ENCODE data around the gene CYBC1.

Gene CYBC1

DNA sequence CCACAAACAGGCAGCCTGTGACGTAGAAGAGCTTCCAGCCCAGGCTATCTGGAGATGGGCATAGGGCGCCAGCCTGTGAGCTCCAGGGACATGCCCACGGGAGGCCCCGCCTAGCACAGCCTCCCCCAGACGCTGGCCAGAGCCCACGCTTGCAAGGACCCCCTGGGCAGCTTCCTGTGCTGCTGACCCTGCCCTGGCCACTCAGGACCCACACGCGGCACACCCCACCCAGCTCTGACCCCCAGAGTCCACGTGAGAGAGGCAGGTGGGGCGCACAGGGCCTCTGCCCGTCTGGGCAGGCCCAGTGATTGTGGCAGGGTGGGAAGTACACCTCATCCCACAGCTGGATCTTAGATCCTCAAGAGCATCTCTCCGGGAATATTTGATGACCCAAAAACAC is 3.9 kb downstream of the CYBC1 start:
- no peak for DNase-seq (ENCODE audit: low read depth)
- TF ChIP-seq, protein P1, sequence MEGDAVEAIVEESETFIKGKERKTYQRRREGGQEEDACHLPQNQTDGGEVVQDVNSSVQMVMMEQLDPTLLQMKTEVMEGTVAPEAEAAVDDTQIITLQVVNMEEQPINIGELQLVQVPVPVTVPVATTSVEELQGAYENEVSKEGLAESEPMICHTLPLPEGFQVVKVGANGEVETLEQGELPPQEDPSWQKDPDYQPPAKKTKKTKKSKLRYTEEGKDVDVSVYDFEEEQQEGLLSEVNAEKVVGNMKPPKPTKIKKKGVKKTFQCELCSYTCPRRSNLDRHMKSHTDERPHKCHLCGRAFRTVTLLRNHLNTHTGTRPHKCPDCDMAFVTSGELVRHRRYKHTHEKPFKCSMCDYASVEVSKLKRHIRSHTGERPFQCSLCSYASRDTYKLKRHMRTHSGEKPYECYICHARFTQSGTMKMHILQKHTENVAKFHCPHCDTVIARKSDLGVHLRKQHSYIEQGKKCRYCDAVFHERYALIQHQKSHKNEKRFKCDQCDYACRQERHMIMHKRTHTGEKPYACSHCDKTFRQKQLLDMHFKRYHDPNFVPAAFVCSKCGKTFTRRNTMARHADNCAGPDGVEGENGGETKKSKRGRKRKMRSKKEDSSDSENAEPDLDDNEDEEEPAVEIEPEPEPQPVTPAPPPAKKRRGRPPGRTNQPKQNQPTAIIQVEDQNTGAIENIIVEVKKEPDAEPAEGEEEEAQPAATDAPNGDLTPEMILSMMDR (IDR thresholded peaks at IDR 0.05; ENCODE audit: low read length, missing control alignments) = no peak
- no peak overlapping the region for H3K4me3 ChIP-seq (replicated peaks; ENCODE audit: low read depth, low read length)

DNA sequence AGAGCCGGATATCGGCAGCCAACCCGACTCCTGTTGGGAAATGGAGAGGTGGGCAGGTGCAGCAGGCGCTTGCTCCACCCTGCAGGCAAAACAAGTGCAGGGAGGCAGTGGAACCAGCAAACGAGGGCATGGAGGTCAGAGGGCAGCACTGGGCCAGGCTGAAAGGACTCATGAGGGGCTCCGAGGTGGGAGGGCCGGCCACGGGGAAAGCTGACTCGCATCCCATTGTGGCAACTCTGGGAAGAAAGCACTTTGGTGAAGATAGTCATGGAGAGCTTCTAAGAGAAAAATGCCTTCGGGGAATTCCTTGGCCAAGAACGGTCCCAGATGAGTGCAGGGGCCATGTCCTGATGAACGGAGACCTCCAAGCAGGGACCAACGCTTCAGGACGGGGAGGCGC is 4.4 kb downstream of the CYBC1 start:
- TF ChIP-seq, protein P1 (IDR thresholded peaks at IDR 0.05; ENCODE audit: low read length, missing control alignments) = no peak
- no peak overlapping the region for H3K4me3 ChIP-seq (replicated peaks; ENCODE audit: low read depth, low read length)
- DNase-seq (ENCODE audit: low read depth) = no peak

DNA sequence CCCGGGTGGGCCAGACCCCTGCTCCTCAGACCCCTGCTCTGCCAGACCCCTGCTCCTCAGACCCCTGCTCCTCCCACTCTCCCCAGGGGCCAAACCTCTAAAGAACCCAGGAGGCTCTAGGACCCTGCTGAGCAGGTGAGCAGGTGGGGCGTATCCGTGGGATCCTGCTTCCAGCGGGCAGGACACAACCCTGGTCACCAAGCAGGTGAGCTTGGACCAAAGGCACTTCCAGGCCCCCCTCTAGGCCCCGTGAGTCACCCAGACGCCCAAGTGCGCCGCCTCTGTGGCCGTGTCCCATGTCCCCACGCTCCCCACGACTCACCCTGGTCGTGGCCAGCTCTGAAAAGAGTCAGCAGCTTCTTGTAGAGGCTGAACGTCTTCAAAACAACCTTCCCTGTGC is 5.0 kb downstream of the CYBC1 start:
- TF ChIP-seq, protein P1 (IDR thresholded peaks at IDR 0.05; ENCODE audit: low read length, missing control alignments) = no peak

DNA sequence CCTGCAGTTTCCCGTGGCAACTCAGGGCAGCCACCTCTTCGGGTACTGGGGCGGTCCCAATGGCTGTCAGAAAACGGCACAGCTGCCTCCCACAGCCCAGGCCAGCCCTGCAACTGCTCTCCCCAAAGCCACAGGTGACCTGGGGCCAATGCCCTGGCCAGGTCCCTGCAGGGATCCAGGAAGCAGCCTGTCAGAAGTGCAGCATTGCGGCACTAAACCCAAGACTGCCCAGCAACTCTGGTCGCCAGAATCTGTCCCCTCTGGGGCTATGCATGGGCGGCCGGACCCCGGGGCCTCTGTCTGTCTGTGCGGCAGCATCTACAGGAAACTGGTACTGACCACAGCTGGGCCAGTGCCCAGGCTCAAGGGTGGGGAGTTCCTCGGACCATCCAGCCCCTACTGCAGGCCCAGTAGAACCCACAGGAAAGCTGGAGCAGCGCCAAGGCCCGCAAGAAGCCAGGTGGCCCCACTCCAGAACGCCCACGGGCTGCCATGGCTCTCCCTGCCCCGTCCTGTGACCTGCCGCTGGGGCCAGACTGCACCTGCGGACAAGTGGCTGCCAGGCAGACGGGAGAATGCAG is 5.5 kb downstream of the CYBC1 start:
- H3K4me3 ChIP-seq (replicated peaks; ENCODE audit: low read depth, low read length) = no peak overlapping the region
- TF ChIP-seq, protein P1 (IDR thresholded peaks at IDR 0.05; ENCODE audit: low read length, missing control alignments) = no peak
- peak; percentile 12 for DNase-seq (ENCODE audit: low read depth)

More for the DNA sequence above, 5.0 kb downstream of the CYBC1 start:
- no peak for DNase-seq (ENCODE audit: low read depth)
- H3K4me3 ChIP-seq (replicated peaks; ENCODE audit: low read depth, low read length) = no peak overlapping the region

DNA sequence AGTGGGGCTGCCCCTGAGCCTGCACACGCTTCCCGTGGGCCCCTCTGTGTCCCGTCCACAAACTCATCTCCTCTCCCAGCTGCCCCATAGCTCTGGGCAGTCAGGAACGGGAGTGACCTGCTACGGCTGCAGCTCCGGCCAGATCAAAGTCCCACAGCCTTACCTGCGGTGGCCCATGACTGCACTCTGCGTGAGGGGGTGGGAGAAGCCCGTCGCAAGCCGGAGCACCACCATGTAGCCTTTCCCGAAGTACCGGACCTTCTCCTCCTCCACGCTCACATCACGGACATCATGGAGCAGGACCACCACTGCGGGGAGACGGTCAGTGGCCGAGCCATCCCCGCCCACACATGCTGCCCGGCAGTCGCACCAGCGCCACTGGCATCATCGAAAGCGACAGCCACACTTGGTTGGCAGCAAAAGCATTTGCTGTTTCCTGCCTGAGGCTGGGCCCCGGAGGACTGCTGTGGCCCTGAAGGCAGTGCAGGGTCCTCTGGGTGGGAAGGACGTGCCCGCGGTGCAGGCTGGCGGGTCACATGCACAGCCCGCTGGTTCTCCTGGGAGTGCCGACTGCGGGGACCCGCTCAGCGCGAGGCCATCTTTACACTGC is 6.2 kb downstream of the CYBC1 start:
- no peak overlapping the region for H3K4me3 ChIP-seq (replicated peaks; ENCODE audit: low read depth, low read length)
- no peak for DNase-seq (ENCODE audit: low read depth)
- TF ChIP-seq, protein P1 (IDR thresholded peaks at IDR 0.05; ENCODE audit: low read length, missing control alignments) = no peak

DNA sequence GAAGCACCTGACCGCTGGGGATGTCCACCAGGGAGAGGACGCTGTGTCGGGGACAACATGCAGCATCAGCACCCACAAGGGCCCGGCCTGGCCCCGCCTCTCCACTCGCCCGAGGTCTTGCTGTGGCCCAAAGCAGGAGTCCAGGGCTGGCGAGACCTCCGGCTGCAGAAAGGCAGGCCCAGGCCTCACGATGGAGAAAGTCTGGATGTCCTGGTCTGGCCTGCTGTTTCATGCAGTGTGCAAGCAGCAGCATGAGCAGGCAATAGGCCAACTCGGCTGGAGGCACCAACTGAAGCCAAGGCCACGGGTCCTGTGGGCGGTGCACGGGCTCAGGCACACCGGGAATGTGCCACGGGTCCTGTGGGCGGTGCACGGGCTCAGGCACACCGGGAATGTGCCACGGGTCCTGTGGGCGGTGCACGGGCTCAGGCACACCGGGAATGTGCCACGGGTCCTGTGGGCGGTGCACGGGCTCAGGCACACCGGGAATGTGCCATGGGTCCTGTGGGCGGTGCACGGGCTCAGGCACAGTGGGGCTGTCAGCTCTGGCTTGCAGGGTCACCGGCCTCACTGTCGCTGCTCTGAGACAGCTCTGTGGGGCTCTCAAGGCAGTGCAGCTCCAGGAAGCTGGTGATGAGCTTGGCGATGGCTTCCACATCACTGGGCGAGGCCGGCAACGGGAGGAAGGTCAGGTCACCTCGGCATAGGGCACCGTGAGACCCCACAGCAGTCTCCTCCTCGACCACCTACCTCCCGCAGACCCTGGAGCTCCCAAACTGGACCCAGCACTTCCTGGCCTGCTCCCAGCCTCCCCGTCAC is 6.9 kb downstream of the CYBC1 start:
- DNase-seq (ENCODE audit: low read depth) = no peak
- H3K4me3 ChIP-seq (replicated peaks; ENCODE audit: low read depth, low read length) = no peak overlapping the region
- TF ChIP-seq, protein P1 (IDR thresholded peaks at IDR 0.05; ENCODE audit: low read length, missing control alignments) = no peak

Data from fibroblast of pulmonary artery (primary cell).